Testis (tissue), 2 donors: ENCODE data around the gene AKAP14.

Experiments
- POLR2A ChIP-seq: fragments of 450-650 bp; IDR thresholded peaks from one replicate; pipeline ENCODE4 v1.6.1; 2017; ENCODE audit warnings: antibody characterized with exemption, mild to moderate bottlenecking, moderate library complexity
- TF ChIP-seq, protein P1 (sequence below), 3 experiments: fragments of 450-650 bp in 2 of 3; fragments of 200-600 bp in 1 of 3; sonication (generic) in 1 of 3; IDR thresholded peaks; one replicate each; pipeline ENCODE4 v1.5.1; 2016 to 2019; ENCODE audit warnings: antibody characterized with exemption in 3 of 3, mild to moderate bottlenecking in 2 of 3, moderate library complexity in 1 of 3

DNA sequence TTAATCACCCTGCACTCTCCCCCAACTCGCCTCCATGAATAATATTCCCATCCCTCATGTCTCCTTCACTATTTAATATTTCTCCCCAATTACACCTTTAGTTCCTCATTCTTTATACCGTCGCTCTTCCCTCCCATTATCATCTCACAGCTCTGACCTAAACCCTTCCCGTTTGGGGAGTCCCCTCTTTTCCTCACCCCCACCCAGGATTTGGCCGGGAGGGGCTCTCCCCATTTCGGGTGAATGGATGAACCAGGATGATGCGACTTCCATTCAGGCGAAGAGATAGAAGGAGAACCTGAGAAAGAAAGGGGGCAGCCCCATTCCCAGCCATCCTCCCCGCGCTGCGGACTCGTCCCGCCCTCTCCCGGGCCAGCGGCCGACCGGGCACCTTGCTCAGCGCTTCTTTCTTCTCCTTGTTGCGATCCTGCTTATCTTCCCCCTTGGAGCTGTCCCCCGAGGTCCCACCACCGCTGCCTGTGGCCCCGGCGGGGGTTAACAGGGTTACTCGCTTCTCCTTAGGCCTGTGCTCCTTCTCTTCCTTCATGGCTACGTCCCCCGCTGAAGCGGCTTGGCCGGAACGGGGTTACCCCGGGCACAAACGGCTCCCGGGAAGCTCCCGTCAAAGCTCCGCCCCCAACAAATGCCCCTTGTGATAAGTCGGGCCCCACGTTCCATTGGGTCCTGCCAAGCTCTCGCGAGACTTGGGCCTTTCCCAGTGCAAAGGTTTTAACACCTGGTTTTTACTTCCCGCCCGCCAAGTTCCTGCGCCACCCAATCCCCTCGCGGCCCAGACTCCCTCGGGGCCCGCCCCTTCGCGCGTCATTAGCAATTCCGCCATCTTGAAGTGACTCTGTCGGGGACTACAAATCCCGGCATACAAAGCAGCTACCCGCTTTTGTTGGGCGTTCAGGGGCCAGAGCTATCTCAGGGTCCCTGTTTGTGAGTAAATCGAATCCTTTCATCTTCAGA, 43.0 kb upstream of the AKAP14 start, which contains the start of gene UPF3B:
- no peak for TF ChIP-seq POLR2A
- TF ChIP-seq, protein P1, sequence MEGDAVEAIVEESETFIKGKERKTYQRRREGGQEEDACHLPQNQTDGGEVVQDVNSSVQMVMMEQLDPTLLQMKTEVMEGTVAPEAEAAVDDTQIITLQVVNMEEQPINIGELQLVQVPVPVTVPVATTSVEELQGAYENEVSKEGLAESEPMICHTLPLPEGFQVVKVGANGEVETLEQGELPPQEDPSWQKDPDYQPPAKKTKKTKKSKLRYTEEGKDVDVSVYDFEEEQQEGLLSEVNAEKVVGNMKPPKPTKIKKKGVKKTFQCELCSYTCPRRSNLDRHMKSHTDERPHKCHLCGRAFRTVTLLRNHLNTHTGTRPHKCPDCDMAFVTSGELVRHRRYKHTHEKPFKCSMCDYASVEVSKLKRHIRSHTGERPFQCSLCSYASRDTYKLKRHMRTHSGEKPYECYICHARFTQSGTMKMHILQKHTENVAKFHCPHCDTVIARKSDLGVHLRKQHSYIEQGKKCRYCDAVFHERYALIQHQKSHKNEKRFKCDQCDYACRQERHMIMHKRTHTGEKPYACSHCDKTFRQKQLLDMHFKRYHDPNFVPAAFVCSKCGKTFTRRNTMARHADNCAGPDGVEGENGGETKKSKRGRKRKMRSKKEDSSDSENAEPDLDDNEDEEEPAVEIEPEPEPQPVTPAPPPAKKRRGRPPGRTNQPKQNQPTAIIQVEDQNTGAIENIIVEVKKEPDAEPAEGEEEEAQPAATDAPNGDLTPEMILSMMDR (IDR thresholded peaks at IDR 0.05) = no peak
